HTERT RPE-1 (cell line): ENCODE data around the gene PITPNM2.

ENCODE experiments used
- in situ Hi-C: fragments of 300-500 bp; cut with MboI; formaldehyde crosslinking; loops from 4 replicates; pipeline ENCODE4 v1.14.3; 2020; ENCODE audit warnings: low sequenced_read_pairs

The PITPNM2 gene

DNA sequence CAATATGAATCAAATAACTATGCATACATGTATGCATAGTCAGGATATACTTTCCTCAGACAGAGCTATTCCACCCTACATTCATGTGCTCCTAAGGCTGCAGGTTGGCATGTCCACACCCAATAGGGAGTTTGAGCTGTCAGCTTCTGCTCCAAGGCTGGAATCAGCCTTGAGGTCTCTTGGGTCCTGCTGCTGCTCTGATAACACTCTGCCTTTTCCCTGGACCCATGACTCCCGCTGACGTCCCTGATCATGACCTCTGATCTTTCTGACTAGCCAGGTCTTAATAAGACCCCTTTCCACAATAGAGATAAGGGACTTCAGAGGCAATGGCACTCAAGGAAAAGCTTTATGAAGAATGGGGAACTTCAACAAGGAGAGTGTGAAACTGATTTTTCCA, 5.7 kb downstream of the PITPNM2 start:
- in situ Hi-C loops = no loop called here

- in situ Hi-C loops = no loop called here
These were observed 7.0 kb downstream of the PITPNM2 start for GRCh38 chr12:123143736-123144461.

DNA sequence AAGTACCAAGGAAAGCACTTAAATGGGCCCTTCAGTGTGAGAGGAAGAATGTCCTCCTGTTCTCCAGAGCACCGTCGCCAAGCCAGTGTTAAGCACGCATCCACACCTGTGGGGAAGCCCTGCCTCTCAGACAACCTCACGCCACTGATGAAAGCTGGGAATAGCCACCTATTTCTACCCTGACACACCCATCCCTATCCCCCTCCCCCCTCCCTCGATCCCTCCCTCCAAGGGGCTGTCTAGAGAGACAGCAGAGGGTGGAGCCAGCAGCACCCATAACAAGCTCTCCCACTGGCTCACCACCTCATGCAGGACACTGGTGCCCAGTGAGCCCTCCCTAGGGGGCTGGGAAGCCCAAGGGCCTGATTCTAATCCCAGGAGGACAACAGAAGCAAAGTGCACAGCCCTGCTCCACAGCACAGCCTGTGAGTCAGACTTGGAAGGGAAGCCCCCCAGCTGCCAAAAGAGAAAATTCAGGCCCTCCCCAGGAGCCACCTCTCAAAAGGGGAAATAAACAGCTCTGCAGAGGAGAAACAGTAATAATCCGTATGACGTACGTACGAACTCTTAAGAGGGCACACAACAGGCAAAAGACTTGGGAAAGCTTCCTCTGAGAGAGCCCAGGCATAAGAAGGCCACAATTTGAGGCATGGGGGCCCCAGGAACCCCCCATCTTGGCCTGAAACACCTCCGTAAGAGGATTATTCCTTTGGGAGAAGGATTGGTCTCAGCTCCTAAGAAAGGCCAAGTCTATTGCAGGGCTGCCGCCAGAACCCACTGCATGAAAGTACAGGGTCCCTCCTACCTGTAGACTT, 7.8 kb downstream of the PITPNM2 start:
- in situ Hi-C loops = no loop called here

- in situ Hi-C loops = no loop called here
These were observed 8.4 kb downstream of the PITPNM2 start for GRCh38 chr12:123142518-123142840.

DNA sequence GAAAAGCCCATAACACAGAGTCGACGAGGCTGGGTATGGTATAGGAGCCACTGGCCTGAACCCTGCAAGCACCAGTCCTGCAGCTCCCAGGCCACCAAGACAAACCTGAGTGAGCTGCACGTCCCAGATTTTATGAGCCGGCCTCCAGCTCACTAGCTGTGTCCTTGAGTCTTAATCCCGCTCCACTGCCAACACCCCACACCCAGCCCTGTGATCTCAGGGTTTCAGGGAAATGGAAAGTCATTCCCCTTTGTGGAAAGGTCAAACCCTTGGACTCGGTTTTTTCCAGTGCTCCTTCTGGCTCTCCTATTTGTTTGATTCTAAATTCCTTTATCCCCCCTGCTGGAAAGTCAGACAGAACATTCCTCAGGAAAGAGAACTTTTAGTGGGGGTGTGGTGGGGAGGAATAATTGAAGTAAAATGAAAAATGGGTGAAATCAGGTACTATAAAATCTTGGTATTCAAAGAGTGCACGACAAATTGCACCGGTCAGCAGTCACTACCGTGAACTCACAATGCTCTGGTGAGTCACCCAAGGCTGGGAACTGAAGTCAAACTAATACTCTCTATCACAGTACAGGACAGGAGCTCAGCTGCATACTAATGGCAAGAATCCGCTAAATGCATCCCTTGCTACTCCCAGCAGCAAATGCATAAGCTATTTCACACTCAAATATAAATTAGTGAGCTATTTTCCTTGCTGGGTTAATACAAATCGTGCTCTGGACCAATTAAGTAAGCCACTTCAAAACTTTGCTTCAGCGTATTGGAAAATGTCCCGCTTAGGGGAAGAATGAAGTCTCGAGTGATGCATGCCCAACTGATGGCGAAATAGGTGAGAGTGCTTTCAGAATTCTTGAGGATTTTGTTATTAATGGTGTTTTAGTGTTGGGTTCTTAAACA, 9.0 kb downstream of the PITPNM2 start:
- in situ Hi-C loops = no loop called here

DNA sequence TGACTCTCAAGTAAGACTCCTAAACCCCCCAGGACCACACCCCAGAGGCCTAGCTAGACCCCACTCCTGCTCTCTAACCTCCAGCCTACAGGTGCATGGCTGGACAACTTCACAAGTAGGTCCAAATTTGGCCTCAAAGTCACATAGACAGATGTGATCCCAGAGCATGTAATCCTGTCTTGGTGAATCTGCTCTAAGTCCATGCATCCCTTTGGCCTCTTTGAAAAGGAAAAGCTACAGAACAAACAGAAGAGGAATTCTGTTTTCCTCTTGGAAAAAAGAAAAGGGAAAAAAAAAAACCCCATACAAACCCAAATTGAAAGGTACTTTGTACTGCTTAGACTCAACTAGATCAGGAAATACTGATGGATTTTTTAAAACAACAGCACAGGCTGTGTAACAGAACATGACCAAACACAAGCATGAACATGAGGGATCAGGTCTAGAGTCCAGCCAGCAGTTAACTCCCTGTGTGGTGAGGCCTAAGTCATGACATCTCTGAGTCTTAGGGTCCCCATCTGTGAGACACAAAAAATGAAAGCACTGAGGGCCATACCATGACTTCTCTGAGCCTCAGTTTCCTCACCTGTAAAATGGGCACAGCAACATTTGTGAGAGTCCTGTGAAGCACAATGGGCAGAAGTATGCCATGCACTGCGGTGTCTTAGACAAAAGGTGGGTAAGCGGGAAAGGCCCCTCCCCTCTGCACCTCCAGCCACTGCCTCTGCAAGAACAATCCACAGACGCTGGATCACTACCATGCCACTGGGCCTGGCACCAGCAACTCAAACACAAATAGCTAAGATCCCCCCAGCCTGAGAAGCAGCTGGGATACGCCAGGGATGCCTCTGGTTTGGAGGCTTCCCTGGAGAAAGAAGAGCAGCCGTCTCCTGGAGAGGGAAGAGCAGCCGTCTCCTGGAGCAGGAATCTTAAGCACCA, 9.9 kb downstream of the PITPNM2 start:
- in situ Hi-C loops = no loop called here

GRCh38 chr12:123139926-123140675, 10.8 kb downstream of the PITPNM2 start:
- in situ Hi-C loops = no loop called here

- in situ Hi-C loops = no loop called here
These were observed 15.2 kb downstream of the PITPNM2 start for GRCh38 chr12:123135688-123136087.

DNA sequence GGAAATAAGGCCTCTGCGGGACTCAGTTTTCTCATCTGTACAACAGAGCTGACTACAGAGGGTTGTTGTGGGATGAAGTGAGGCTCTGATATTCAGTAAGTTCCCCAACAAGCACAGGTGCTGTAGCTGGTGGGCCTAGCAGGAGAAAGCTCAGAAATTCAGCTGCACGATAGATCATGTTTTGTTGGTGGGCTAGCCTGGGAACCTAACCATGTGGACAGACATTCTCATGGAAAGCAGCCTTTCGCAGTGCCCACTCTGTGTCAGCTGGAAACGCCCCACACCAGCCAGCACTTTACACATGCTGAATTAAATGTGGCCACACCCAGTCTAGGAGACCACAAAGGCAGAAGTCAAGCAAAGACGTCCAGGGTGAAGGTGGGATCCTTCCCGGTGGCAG, 16.1 kb downstream of the PITPNM2 start:
- in situ Hi-C loops = no loop called here

- in situ Hi-C loops = no loop called here
These were observed 16.6 kb downstream of the PITPNM2 start for GRCh38 chr12:123134271-123134671.

GRCh38 chr12:123133701-123134100, 17.2 kb downstream of the PITPNM2 start:
- in situ Hi-C loops = no loop called here

DNA sequence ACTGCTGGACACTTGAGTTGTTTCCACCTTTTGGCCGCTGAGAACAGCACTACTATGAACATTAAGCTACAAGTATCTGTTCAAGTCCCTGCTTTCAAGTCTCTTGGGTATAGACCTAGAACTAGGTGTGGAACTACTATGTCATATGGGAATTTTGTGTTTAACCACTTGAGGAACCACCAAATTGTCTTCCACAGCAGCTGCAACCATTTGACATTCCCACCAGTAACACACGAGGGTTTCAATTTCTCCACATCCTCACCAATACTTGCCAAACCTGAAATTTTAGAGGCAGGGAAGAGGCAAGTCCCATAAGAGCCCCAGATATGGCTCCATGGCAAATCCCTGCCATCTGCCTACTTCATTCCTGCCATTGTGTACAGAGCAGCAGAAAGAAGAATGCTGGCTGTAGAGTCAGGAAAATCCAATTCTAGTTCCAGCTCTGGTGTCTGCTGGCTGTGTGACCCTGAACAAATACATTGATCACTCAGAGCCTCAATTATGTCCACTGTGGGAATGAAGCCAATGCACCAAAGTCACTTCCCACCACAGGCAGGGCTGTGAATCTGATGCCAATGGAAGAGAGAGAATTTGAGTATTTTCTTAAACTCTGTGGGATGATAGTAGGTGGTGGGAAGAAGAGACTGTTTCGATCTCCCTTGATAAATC, 17.8 kb downstream of the PITPNM2 start:
- in situ Hi-C loops = no loop called here

DNA sequence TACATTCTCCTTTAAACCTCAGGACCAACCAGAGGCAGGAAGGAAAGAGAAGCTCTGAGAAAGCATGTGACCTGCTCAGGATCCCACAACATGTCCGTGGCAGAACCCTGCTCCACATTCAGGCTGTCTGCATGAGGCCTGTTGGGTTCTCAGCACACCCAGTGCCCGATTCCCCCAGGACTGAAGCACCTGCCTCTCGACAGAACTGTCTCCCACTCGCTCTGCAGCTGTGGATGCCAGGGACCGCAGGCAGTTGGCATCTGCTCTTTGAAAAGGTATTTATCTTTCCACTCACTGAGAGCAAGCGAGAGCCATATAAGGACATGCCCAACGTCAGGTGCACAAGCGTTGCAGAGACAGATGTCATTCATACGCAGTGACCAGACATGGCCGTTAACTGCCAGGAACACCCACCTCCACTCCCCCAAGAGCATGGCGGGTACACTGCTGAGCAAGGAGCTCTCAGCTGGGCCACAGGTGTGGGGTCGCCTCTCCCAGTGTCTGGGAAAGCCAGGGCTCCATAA, 18.9 kb downstream of the PITPNM2 start:
- in situ Hi-C loops = no loop called here

DNA sequence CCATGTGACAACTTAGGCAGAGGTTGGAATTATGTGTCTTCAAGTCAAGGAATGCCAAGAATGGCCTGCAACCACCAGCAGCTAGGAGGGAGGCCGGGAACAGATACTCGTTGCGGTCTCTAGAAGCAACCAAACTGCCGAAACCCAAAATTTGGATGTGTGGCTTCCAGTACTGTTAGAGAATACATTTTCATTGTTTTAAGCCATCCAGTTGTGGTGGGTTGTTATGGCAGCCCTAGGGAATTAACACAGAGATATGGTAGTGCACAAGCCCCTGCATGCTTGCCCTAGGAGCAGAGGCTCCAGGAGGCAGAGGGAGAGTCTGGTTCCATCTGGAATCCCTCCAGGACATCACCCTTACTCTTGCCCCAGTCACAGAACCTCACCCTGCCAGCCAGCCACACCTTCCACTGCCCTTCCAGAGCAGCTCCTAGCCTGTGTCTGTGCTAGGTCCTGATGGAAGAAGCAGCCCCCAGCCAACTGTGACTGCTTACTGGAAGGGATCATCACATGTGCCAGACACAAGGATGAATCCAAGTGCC, 19.5 kb downstream of the PITPNM2 start:
- in situ Hi-C loops = no loop called here

DNA sequence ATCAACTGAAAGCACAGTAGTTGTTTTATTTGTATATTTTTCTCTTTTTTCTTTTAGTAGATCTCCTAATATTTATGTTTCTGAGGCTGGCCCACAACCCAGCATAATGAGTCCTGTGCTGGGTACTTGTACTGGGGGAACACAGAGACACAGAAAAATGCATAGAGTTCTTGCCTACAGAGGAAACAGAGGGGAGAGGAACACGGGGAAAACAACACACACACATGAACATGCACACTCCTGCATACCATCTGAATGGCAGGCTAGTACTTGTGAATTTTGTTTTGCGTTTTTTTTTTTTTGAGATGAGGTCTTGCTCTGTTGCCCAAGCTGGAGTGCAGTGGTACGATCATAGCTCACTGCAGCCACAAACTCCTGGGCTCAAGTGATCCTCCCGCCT, 21.3 kb downstream of the PITPNM2 start:
- in situ Hi-C loops = no loop called here

DNA sequence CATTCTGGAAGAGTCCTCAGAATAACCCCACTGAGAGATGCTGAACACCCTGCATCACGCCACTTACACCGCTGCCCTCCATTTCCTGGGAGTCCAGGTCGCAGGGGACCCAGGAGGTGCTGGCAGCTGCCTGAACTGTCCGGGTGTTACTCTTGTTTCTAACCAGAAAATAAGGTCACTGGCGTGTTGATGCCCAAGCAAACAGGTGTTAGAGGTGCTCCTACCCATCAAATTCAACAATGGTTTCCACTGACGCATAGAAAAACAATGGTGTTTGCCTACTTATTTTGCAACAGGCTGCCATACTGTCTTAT, 23.8 kb downstream of the PITPNM2 start:
- in situ Hi-C loops = no loop called here

DNA sequence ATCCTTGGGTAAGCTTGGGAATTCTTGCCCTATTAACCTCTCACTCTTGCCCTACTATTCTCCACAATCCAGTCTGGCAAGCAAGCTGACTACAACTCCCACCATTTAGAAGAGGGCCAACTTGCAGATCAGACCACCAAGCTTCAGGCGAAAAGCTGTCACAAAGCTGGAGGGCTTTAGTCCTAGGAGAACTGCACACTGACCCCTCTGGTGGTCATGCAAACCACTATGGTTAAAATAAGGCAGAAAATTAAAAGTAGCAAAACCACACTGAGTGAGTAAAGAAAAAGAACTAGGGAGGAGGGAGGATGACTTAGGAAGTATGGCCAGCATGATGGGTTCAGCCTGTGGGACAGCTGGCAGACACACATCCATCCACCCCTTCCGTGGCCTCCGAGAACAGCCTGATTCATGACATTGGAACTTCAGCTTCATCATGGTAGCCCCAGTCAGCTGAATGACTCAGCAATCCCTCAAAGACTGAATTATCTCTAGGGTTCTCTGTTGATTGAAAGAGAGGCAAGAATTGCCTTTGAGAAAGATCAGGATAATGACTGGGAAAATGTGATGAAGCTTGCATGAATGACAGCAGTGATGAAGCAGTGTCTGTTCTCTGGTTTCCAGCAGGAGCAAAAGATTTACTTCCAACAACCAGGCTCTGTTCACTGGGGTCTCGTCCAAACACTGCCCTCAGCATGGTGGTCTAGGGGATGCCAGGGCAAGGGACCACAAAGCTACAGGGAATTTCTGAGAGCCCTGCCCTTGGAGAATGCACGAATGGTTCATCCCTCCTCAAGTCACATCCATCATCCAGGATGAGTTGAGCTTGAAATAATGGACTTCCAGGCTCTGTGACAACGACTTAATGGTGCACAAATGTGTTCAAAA, 24.4 kb downstream of the PITPNM2 start:
- in situ Hi-C loops = no loop called here

DNA sequence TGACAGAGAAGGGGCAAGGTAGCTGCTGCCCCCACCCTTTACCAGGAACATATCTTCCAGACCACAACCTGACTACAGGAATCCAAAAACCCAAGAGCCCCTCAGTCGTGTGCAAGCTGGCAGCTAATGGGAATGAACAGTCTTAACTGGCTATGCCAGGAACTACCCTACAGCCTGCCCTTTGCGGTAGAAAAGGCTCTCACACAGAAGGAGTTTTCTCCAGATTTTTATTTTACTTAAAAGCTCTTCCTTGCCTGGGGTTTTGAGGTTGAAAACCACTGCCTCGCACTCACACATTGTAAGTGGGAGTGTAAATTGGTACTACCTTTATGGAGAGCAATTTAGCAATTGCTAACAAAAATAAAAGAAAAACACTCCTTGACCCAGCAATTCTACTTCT, 28.3 kb downstream of the PITPNM2 start:
- in situ Hi-C loops = no loop called here
